ENCODE data around the gene CCDC12.
A peak's percentile ranks its signal among the peaks of the same experiment; 100 is the strongest.

The CCDC12 gene

DNA sequence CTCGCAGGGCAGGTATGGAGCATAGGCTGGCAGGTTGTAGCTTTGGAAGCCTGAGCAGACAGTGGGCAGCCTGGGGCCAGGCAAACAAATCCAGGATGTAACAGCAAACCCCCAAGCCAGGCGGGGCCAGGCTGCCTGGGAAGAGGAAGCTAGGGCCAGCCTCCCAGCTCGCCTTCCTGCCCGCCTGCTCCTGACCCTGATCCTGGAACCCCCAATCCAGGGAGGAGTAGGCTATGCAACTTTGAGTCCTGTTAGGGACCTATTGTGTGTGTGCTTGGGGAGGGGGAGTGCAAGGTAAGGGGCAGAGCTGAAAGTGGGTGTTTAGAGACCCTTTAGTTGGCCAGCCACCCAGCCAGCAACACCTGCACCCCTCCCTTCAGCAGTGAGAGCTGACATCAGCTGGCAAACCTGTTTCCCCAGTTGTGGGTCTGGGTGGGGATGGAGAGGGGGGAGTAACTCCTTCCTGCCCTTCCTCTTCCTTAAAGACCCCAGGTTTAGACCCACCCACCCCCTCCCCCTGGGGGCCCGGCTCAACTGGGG, 5.5 kb upstream of the CCDC12 start:
- Histone ChIP-seq H3K27me3 (no peaks in the 10 kb centered on the region), H3K9me3 (no peaks in the 10 kb centered on the region), H3K4me1 (peaks cover 0 to 47% (median 24%) of the 10 kb centered on the region in 4 donors), H3K27ac (no peak overlapping the region), H3K36me3 (no peaks in the 10 kb centered on the region), H3K4me3 (no peak overlapping the region)
- peak in 1 of 2 donors; percentile 42 for DNase-seq
- intact Hi-C loops (cut with DNase I; ENCODE audit: low total_unique reads), result no loop called here
- no peak for TF ChIP-seq CTCF (IDR thresholded peaks at IDR 0.05)

GRCh38 chr3:46979958-46980497, 3.5 kb upstream of the CCDC12 start:
- no peaks in the 10 kb centered on the region for H3K27me3 ChIP-seq
- no peaks in the 10 kb centered on the region for H3K9me3 ChIP-seq
- H3K4me3 ChIP-seq, result peak overlapping the region; percentile 62 to 66
- intact Hi-C loops (cut with DNase I; ENCODE audit: low total_unique reads), result no loop called here
- no peak for DNase-seq
- peaks cover 0 to 56% (median 33%) of the 10 kb centered on the region in 4 donors for H3K4me1 ChIP-seq
- no peaks in the 10 kb centered on the region for H3K36me3 ChIP-seq
- no peak for TF ChIP-seq CTCF (IDR thresholded peaks at IDR 0.05)
- peak overlapping the region; percentile 61 to 77 for H3K27ac ChIP-seq

DNA sequence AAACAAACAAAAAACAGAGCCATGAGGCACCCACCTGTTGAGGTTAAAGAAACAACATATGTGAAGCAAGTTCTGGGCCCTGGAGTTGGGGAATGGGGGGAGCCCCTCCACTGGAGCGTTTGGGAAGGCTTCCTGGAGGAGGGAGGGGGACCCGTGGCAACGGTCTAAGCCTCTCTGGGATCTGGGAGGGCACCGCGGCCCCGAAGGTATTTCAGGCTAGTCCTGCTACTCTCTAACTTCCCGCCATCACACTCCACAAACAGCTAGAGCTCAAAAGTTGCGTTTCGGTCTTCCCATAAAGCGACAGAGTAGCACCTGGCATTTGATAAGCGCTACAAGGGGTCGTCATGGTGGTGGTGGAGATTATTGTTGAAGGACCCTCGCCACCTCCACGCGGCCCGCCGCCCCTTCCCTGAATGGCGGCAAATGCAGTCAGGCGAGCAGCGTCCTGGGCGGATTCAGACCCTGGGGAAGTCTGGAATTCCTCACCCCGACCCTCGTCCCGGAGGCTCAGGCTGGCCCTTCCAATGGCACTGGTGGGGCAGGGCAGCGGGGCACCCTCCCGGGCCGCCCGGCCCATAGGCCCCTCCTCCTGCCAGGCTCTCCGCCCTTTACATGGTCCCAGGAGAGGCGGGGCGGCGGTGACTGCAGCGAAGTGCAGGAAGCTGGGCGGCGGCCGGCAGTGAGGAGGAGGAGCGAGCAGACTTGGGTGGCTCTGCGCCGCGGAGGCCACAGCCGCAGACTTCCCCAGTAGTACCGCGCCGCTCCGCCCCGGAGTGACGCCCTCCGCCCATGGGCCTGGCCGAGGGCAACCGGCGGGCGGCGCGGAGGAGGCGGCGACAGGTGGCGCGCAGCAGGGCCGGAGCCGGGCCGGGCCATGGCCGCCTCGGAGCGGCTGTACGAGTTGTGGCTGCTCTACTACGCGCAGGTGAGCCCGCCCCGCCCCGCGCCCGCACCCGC, 2.7 kb upstream of the CCDC12 start, which contains the start of gene NBEAL2:
Gene NBEAL2, plus strand, starts transcription at position 682 of the 960 bp plus-strand sequence. Its CDS starts 196 bp downstream, at position 878.
- H3K9me3 ChIP-seq, result no peaks in the 10 kb centered on the region

DNA sequence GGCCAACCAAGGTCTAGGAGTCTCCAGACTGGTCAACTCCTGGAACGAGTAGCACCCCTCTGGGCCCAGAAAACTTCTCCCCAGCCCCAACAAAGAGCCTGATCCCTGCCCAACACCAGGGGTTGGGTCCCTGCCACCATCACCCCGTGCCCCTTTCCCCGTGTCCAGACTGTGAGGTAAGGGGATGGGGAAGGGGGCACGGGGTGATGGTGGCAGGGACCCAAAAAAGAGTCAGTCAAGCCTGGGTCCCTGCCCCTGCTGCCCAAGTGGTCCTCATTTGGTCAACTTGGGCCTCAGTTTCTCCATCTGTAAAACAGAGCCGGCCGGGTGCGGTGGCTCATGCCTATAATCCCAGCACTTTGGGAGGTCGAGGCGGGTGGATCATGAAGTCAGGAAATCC, 1.8 kb upstream of the CCDC12 start:
- H3K27ac ChIP-seq, result peak overlapping the region; percentile 77 to 83
- peak overlapping the region in 1 of 2 donors; percentile 66 for H3K4me3 ChIP-seq
- H3K27me3 ChIP-seq, result no peaks in the 10 kb centered on the region
- no peaks in the 10 kb centered on the region for H3K9me3 ChIP-seq
- DNase-seq, result no peak
- TF ChIP-seq CTCF (IDR thresholded peaks at IDR 0.05), result no peak
- intact Hi-C loops (cut with DNase I; ENCODE audit: low total_unique reads), result no loop called here
- H3K4me1 ChIP-seq, result peaks cover 0 to 69% (median 45%) of the 10 kb centered on the region in 4 donors
- H3K36me3 ChIP-seq, result no peaks in the 10 kb centered on the region

More for the DNA sequence above, 2.7 kb upstream of the CCDC12 start, which contains the start of gene NBEAL2:
- H3K27ac ChIP-seq, result peak within 1 kb of the TSS; percentile 77 to 83
- peaks cover 0 to 63% (median 41%) of the 10 kb centered on the region in 4 donors for H3K4me1 ChIP-seq
- DNase-seq, result peak; percentile 97 to 98
- H3K36me3 ChIP-seq, result no peaks in the 10 kb centered on the region
- H3K4me3 ChIP-seq, result peak within 1 kb of the TSS; percentile 62 to 66
- peak in 1 of 2 experiments; percentile 22 for TF ChIP-seq CTCF (IDR thresholded peaks at IDR 0.05)
- H3K27me3 ChIP-seq, result no peaks in the 10 kb centered on the region
- intact Hi-C loops (cut with DNase I; ENCODE audit: low total_unique reads), result no loop called here

GRCh38 chr3:46977811-46978195, 1.3 kb upstream of the CCDC12 start:
- Histone ChIP-seq H3K4me3 (no peak overlapping the region), H3K27ac (peak overlapping the region; percentile 70 to 77), H3K36me3 (no peaks in the 10 kb centered on the region), H3K4me1 (peaks cover 0 to 67% (median 46%) of the 10 kb centered on the region in 4 donors), H3K27me3 (no peaks in the 10 kb centered on the region), H3K9me3 (no peaks in the 10 kb centered on the region)
- TF ChIP-seq CTCF (IDR thresholded peaks at IDR 0.05), result no peak
- intact Hi-C loops (cut with DNase I; ENCODE audit: low total_unique reads), result loop anchor here (2.0 kb wide), 1 partner anchor 41 kb away; no protein-coding TSS in a partner anchor
- DNase-seq, result no peak

All from tibial artery (tissue), 4 donors.